Psoas muscle (tissue), 8 donors: ENCODE data around the gene SSX5. TPM values are rescaled to one million over a fixed set of nuclear protein-coding genes. Genes with fewer than 3 reads are reported as not detected.
"Not testable (repeated sequence)": the region's sequence is repeated elsewhere in the genome, so short reads cannot be mapped to it uniquely, and the experiment has no call there.

ENCODE experiments used
- ATAC-seq, 4 donors: fragments of 200-7000 bp; cut with Tn5 transposase; one replicate each; pipeline ENCODE4 v1.9.1; 2020; ENCODE audit warnings: moderate library complexity in 3 of 4, mild to moderate bottlenecking in 2 of 4
- DNase-seq, 2 donors: peaks; one replicate each; pipeline ENCODE4 v3.0.0-alpha.2; 2020
- H3K27ac ChIP-seq: fragments of 200-600 bp; one replicate; pipeline ENCODE4 v1.8.0; 2022
- H3K27me3 ChIP-seq, 3 donors: fragments of 200-600 bp in 1 of 3; one replicate each; pipeline versions ENCODE4 v1.6.1 to v1.8.0; 2013 to 2022; ENCODE audit warnings: low read length in 2 of 3, mild to moderate bottlenecking in 2 of 3, moderate library complexity in 1 of 3; ENCODE audit not compliant: insufficient read depth in 3 of 3
- H3K36me3 ChIP-seq, 2 donors: fragments of 200-600 bp in 1 of 2; one replicate each; pipeline versions ENCODE4 v1.6.1 to v1.8.0; 2013 to 2022; ENCODE audit warnings: low read depth in 1 of 2, mild to moderate bottlenecking in 1 of 2, moderate library complexity in 1 of 2; ENCODE audit not compliant: insufficient read depth in 1 of 2
- H3K4me1 ChIP-seq: fragments of 200-600 bp; one replicate; pipeline ENCODE4 v1.8.0; 2022
- H3K4me3 ChIP-seq: fragments of 200-600 bp; one replicate; pipeline ENCODE4 v1.8.0; 2022; ENCODE audit warnings: mild to moderate bottlenecking
- H3K9me3 ChIP-seq: fragments of 200-600 bp; one replicate; pipeline ENCODE4 v1.8.0; 2022
- WGBS, 3 donors: extraction: QIAGEN DNeasy Blood & Tissue Kit; methylation state at CpG; one replicate each; pipeline versions ENCODE4 v1.1.6 to v1.1.7; 2013; 5-methylcytosine and 5-hydroxymethylcytosine counted together
- intact Hi-C, 2 donors: fragments of 100-400 bp; cut with DNase I; formaldehyde crosslinking; loops; one replicate each; pipeline versions ENCODE4 v1.11.0 to v1.14.2; 2022
- polyA plus RNA-seq, 3 donors: library from polyadenylated mRNA; stranded (reverse); fragments of 200-250 nt; gene quantifications; one replicate each; pipeline ENCODE4 v1.2.3, GENCODE V29; 2013
- total RNA-seq, 4 donors: library from RNA; stranded (reverse); fragmentation: NEBNext Ultra II Directional in 2 of 4; extraction: Animal tissue kit (Norgen Biotek cat#: 25700) in 2 of 4; gene quantifications; one replicate each; pipeline versions ENCODE4 v1.2.1 to v1.2.4, GENCODE V29; 2021 to 2023
- TF ChIP-seq, protein P1 (sequence below): fragments of 200-600 bp; IDR thresholded peaks from one replicate; pipeline ENCODE4 v1.8.0; 2022; ENCODE audit warnings: antibody characterized with exemption
- donor health status: healthy with polysubstance abuse.
- donor health status: DM: no; HTN: no; CAD: no; lungs with moderate emphysema.
- donor health status: Bipolar disorder and iron deficiency.
- donor health status: healthy.
- donor health status: DM: yes; HTN: yes; CAD: no.
- donor health status: DM: no; HTN: no; CAD: no.
- donor health status: DM: no; HTN: no; CAD: no.
- donor health status: DM: yes; HTN: yes; CAD: no.

SSX5 gene
- total and polyA plus RNA-seq, 7 donors = not detected

DNA sequence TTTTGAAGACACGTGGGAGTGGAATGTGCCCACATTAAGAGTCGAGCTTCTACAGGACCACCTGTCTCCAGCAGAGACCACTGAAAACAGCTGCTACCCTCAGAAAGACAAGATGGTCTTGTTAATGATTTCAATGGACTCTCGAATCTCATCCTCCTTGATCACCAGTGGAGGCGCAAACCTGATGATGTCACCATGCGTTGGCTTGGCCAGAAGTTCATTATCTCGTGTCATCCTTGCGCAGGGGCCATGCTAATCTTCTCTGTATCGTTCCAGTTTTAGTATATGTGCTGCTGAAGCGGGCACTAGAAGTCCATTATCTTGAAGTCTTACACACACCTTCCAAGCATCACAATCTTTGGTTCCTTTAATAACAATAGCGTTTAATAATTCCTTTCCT is 42.8 kb downstream of the SSX5 start:
- H3K4me1 ChIP-seq = no peaks in the 10 kb centered on the region
- TF ChIP-seq, protein P1, sequence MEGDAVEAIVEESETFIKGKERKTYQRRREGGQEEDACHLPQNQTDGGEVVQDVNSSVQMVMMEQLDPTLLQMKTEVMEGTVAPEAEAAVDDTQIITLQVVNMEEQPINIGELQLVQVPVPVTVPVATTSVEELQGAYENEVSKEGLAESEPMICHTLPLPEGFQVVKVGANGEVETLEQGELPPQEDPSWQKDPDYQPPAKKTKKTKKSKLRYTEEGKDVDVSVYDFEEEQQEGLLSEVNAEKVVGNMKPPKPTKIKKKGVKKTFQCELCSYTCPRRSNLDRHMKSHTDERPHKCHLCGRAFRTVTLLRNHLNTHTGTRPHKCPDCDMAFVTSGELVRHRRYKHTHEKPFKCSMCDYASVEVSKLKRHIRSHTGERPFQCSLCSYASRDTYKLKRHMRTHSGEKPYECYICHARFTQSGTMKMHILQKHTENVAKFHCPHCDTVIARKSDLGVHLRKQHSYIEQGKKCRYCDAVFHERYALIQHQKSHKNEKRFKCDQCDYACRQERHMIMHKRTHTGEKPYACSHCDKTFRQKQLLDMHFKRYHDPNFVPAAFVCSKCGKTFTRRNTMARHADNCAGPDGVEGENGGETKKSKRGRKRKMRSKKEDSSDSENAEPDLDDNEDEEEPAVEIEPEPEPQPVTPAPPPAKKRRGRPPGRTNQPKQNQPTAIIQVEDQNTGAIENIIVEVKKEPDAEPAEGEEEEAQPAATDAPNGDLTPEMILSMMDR = no peak
- no peaks in the 10 kb centered on the region for H3K9me3 ChIP-seq
- WGBS, 3 donors = 63 to 71% (median 68%) methylated on average over 10 of the region's 10 CpGs
- DNase-seq (no peak), ATAC-seq (no peak)
- no peaks in the 10 kb centered on the region for H3K27me3 ChIP-seq
- H3K36me3 ChIP-seq = no peaks in the 10 kb centered on the region
- intact Hi-C loops = no loop called here
- H3K4me3 ChIP-seq = no peak overlapping the region
- no peak overlapping the region for H3K27ac ChIP-seq

DNA sequence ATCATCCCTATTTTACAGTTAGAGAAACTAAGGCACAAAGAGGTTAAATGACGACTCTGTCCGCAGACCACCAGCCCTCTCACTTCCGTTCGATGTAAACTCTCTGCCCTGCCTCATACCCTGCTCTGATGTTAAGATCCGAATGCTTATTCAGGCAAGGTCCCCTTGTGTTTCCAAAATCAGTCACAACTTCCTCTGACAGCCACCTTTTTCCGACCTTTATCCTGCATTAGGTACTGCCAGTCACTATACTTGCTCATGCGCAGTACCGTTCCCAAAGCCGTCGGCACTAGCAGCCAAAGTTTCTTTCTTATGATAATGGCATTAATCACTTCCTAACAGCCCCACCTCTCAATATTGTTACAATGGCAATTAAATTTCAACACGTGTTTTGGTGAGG is 53.9 kb downstream of the SSX5 start:
- H3K4me3 ChIP-seq, DNase-seq, H3K4me1 ChIP-seq, intact Hi-C loops, H3K27me3 ChIP-seq, H3K27ac ChIP-seq, ATAC-seq, H3K36me3 ChIP-seq, H3K9me3 ChIP-seq: not testable (repeated sequence)
- WGBS, 3 donors = 63 to 71% (median 64%) methylated on average over 10 to 11 of the region's 11 CpGs

DNA sequence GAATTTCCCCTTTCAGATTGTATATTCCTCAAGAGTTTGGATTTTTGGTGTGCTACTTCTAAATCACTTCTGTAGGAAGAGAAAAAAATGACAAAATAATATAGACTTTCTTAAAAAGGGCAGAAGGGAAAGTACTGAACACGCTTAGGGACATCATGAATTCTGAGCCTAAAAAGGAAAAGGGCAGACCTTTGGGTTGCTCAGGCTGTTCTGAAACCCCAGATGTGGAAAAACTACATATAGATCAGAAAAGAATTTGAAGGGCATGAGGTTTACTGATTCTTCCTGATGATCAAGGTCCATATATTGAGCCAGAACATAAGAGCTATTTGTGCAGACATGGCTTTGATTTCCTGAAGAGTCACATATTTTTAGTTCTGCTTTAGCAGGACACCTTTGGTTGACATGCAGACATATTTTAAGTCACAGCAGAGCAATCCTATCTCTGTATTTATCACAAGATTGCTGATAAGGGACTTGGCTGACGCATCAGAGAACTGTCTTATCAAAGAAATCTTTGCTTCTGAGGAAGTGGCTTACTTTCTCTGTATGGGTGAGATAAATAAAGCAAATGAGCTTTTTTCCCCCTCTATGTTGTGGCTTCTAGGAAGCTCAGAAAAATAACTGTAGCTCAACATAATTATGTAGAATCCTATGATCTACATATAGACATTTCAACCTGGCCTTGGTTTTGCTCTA is 54.6 kb downstream of the SSX5 start:
- DNase-seq, intact Hi-C loops, H3K4me3 ChIP-seq, H3K27me3 ChIP-seq, H3K27ac ChIP-seq, ATAC-seq, H3K36me3 ChIP-seq, H3K9me3 ChIP-seq, H3K4me1 ChIP-seq: not testable (repeated sequence)
- WGBS, 3 donors = 67 to 100% methylated on average over 1 of the region's 2 CpGs; no CpG with 5 or more reads in 1 of the 3 donors

DNA sequence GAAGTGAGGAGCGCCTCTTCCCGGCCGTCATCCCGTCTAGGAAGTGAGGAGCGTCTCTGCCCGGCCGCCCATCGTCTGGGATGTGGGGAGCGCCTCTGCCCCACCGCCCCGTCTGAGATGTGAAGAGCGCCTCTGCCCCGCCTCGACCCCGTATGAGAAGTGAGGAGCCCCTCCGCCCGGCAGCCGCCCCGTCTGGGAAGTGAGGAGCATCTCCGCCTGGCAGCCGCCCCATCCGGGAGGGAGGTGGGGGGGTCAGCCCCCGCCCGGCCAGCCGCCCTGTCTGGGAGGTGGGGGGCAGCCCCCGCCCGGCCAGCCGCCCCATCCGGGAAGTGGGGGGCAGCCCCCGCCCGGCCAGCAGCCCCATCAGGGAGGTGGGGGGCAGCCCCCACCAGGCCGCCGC is 57.5 kb downstream of the SSX5 start:
- 95 to 100% (median 98%) methylated on average over 14 to 26 of the region's 33 CpGs for WGBS, 3 donors
- H3K27me3 ChIP-seq, H3K36me3 ChIP-seq, intact Hi-C loops, ATAC-seq, H3K27ac ChIP-seq, H3K4me3 ChIP-seq, H3K9me3 ChIP-seq, DNase-seq, H3K4me1 ChIP-seq: not testable (repeated sequence)

Other genes with a start within 250 kb of the SSX5 start
- gene ZNF182, start 192.8 kb downstream of the SSX5 start, total RNA-seq = 1 to 10 TPM; 1.2 to 3.3 (median 2.8) TPM
- gene ZNF182, start 192.8 kb downstream of the SSX5 start, polyA plus RNA-seq = 1 to 10 TPM; 1.3 to 3.7 (median 1.6) TPM
- not detected for gene SPACA5, start 189.8 kb downstream of the SSX5 start, total RNA-seq
- under 1 TPM in 1 of 3 donors, not detected in 2; 0.09 TPM for gene SPACA5, start 189.8 kb downstream of the SSX5 start, polyA plus RNA-seq
- under 1 TPM; 0.34 to 0.99 (median 0.68) TPM for gene ZNF630, start 125.2 kb downstream of the SSX5 start, total RNA-seq
- gene ZNF630, start 125.2 kb downstream of the SSX5 start, polyA plus RNA-seq = under 1 TPM; 0.26 to 0.38 (median 0.32) TPM
- gene SPACA5B, start 66.2 kb downstream of the SSX5 start, total RNA-seq = not detected
- gene SPACA5B, start 66.2 kb downstream of the SSX5 start, polyA plus RNA-seq = not detected
- not detected for gene SSX1, start 58.6 kb upstream of the SSX5 start, total RNA-seq
- gene SSX1, start 58.6 kb upstream of the SSX5 start, polyA plus RNA-seq = not detected
- gene SSX3, start 159.9 kb upstream of the SSX5 start, total RNA-seq = not detected
- gene SSX3, start 159.9 kb upstream of the SSX5 start, polyA plus RNA-seq = not detected
- not detected for gene SSX4, start 186.7 kb upstream of the SSX5 start, total RNA-seq
- not detected for gene SSX4, start 186.7 kb upstream of the SSX5 start, polyA plus RNA-seq
- not detected for gene SSX4B, start 215.2 kb upstream of the SSX5 start, total RNA-seq
- gene SSX4B, start 215.2 kb upstream of the SSX5 start, polyA plus RNA-seq = not detected